Fibroblast of skin of left quadriceps (primary cell): ENCODE measurements around the gene DEUP1.
A peak's percentile ranks its signal among the peaks of the same experiment; 100 is the strongest.
"Not testable (repeated sequence)": the region's sequence is repeated elsewhere in the genome, so short reads cannot be mapped to it uniquely, and the experiment has no call there.

ENCODE experiments used
- DNase-seq, 2 experiments: peaks; one replicate each; pipeline ENCODE4 v3.0.0-alpha.2; 2013; ENCODE audit warnings: low read depth in 2 of 2

Gene DEUP1

GRCh38 chr11:93350835-93351234 is 20.3 kb downstream of the DEUP1 start:
- DNase-seq = no peak

GRCh38 chr11:93359396-93359795 is 28.9 kb downstream of the DEUP1 start:
- DNase-seq = no peak

GRCh38 chr11:93361435-93361834 is 30.9 kb downstream of the DEUP1 start:
- no peak for DNase-seq

GRCh38 chr11:93368022-93368421 is 37.5 kb downstream of the DEUP1 start:
- DNase-seq = no peak

- peak; percentile 9 to 25 for DNase-seq
Measured at GRCh38 chr11:93370260-93370659, 39.7 kb downstream of the DEUP1 start.

GRCh38 chr11:93389737-93390136 is 59.2 kb downstream of the DEUP1 start:
- no peak for DNase-seq

GRCh38 chr11:93392867-93393266 is 62.3 kb downstream of the DEUP1 start:
- no peak for DNase-seq

- no peak for DNase-seq
Measured at GRCh38 chr11:93393386-93393785, 62.8 kb downstream of the DEUP1 start.

- DNase-seq = no peak
Measured at GRCh38 chr11:93394488-93394887, 63.9 kb downstream of the DEUP1 start.

GRCh38 chr11:93396316-93396715 is 65.8 kb downstream of the DEUP1 start:
- DNase-seq = peak; percentile 1 to 4

- no peak for DNase-seq
Measured at GRCh38 chr11:93403930-93404329, 73.4 kb downstream of the DEUP1 start.

- DNase-seq = peak in 1 of 2 experiments; percentile 3
Measured at GRCh38 chr11:93407777-93408401, 77.3 kb downstream of the DEUP1 start.

- no peak for DNase-seq
Measured at GRCh38 chr11:93410441-93410840, 79.9 kb downstream of the DEUP1 start.

GRCh38 chr11:93411705-93412104 is 81.2 kb downstream of the DEUP1 start:
- DNase-seq = no peak

- DNase-seq = no peak
Measured at GRCh38 chr11:93432247-93432646, 101.7 kb downstream of the DEUP1 start.

- not testable (repeated sequence) for DNase-seq
Measured at GRCh38 chr11:93443232-93443631, 112.7 kb downstream of the DEUP1 start.

GRCh38 chr11:93444617-93445073 is 114.1 kb downstream of the DEUP1 start:
- DNase-seq = no peak

- DNase-seq = no peak
Measured at GRCh38 chr11:93458286-93458685, 127.7 kb downstream of the DEUP1 start.

- not testable (repeated sequence) for DNase-seq
Measured at GRCh38 chr11:93463666-93464065, 133.1 kb downstream of the DEUP1 start.

GRCh38 chr11:93464927-93465540 is 134.5 kb downstream of the DEUP1 start:
- no peak for DNase-seq

GRCh38 chr11:93467054-93467453 is 136.5 kb downstream of the DEUP1 start:
- DNase-seq = no peak

- DNase-seq = no peak
Measured at GRCh38 chr11:93468290-93468689, 137.7 kb downstream of the DEUP1 start.

- no peak for DNase-seq
Measured at GRCh38 chr11:93474123-93474522, 143.6 kb downstream of the DEUP1 start.

GRCh38 chr11:93476796-93477195 is 146.3 kb downstream of the DEUP1 start:
- no peak for DNase-seq
